K562 (cell line): Measurements from ENCODE around the gene PIBF1. TPM values are rescaled to one million over a fixed set of nuclear protein-coding genes. Genes with fewer than 3 reads are reported as not detected.

Experiments used
- ATAC-seq: fragments of 200-7000 bp; cut with Tn5 transposase; 3 replicates; pipeline ENCODE4 v1.9.1; 2020; ENCODE audit warnings: moderate library complexity
- BruUV-seq: library from RNA; stranded (reverse); fragments of 400-500 nt; replicated peaks from 2 replicates; lab custom pipeline; 2021; lab: Mats Ljungman, UMichigan
- CTCF ChIA-PET: fragments of 300-600 bp; formaldehyde crosslinking; extraction: SDS; loops from one replicate; lab custom pipeline; 2021; ENCODE audit warnings: low intra/inter-chr PET ratio; lab: Yijun Ruan, JAX
- POLR2A ChIA-PET: fragments of 300-600, 350-650 bp; sonication (Branson Sonifier 250); formaldehyde crosslinking; extraction: SDS; loops from one replicate; lab custom pipeline; 2021; ENCODE audit warnings: antibody characterized with exemption, inconsistent platforms; lab: Yijun Ruan, JAX
- DNase-seq, 4 experiments: peaks; one replicate each; pipeline versions ENCODE4 v3.0.0 to v3.0.0-alpha.2; 2011 to 2018; ENCODE audit warnings: low spot score in 3 of 4, mixed read lengths in 3 of 4; ENCODE audit errors: extremely low read depth in 1 of 4
- FAIRE-seq: peaks from 2 replicates; lab custom pipeline; 2011; peaks lifted over from hg19 to GRCh38; lab: Jason Lieb, UNC
- H2AFZ ChIP-seq: 2 replicates; pipeline ENCODE4 v1.6.0; 2011; ENCODE audit warnings: low read depth, low read length, control low read depth, inconsistent platforms
- H3K27ac ChIP-seq: fragments of 200-600 bp; 3 replicates; pipeline ENCODE4 v1.8.0; 2011; ENCODE audit warnings: low read depth, mild to moderate bottlenecking, control low read depth, inconsistent platforms, low read length, moderate library complexity, mixed read lengths; ENCODE audit errors: extremely low read depth
- H3K27me3 ChIP-seq, 2 experiments: fragments of 300-600 bp in 1 of 2; 2 replicates in 1 of 2; 3 replicates in 1 of 2; pipeline versions ENCODE4 v1.6.0 to v1.8.0; 2011; ENCODE audit warnings: inconsistent platforms in 2 of 2, low read length in 2 of 2, mild to moderate bottlenecking in 1 of 2, mixed read lengths in 1 of 2, moderate library complexity in 1 of 2; ENCODE audit not compliant: control insufficient read depth in 2 of 2, insufficient read depth in 2 of 2
- H3K36me3 ChIP-seq: fragments of 300-600 bp; 3 replicates; pipeline ENCODE4 v1.8.0; 2011; ENCODE audit warnings: mild to moderate bottlenecking, low read length, inconsistent platforms; ENCODE audit not compliant: control insufficient read depth, insufficient read depth
- H3K4me1 ChIP-seq, 2 experiments: fragments of 200-600 bp in 1 of 2; replicated peaks in 1 of 2; 2 replicates in 1 of 2; 3 replicates in 1 of 2; pipeline versions ENCODE4 v1.5.1 to v1.8.0; 2011; ENCODE audit warnings: inconsistent platforms in 2 of 2, low read length in 2 of 2, mild to moderate bottlenecking in 1 of 2, mixed read lengths in 1 of 2, moderate library complexity in 1 of 2; ENCODE audit not compliant: control insufficient read depth in 2 of 2, insufficient read depth in 2 of 2
- H3K4me2 ChIP-seq: 2 replicates; pipeline ENCODE4 v1.6.1; 2011; ENCODE audit warnings: low read length, control low read depth, inconsistent platforms, mixed read lengths; ENCODE audit not compliant: insufficient read depth
- H3K4me3 ChIP-seq: fragments of 200-600 bp; sonication (generic), shearing (Covaris generic); 2 replicates; pipeline ENCODE4 v1.5.1; 2016; ENCODE audit warnings: control low read depth, inconsistent platforms
- H3K79me2 ChIP-seq: fragments of 200-600 bp; 3 replicates; pipeline ENCODE4 v1.8.0; 2011; ENCODE audit warnings: low read length, inconsistent platforms; ENCODE audit not compliant: control insufficient read depth, insufficient read depth
- H3K9ac ChIP-seq, 2 experiments: 2 replicates each; pipeline versions ENCODE4 v1.6.0 to v1.6.1; 2011; ENCODE audit warnings: low read depth in 2 of 2, low read length in 2 of 2, control low read depth in 1 of 2, inconsistent platforms in 1 of 2, mild to moderate bottlenecking in 1 of 2, mixed read lengths in 1 of 2; ENCODE audit not compliant: insufficient read depth in 1 of 2
- H3K9me1 ChIP-seq: one replicate; pipeline ENCODE4 v1.6.0; 2011; ENCODE audit warnings: inconsistent platforms, mild to moderate bottlenecking, low read length, moderate library complexity; ENCODE audit not compliant: control insufficient read depth, insufficient read depth
- H3K9me3 ChIP-seq: replicated peaks from 2 replicates; pipeline ENCODE4 v1.5.1; 2011; ENCODE audit warnings: low read depth, low read length, inconsistent platforms; ENCODE audit not compliant: control insufficient read depth, insufficient read depth
- H4K20me1 ChIP-seq: replicated peaks from 2 replicates; pipeline ENCODE4 v1.6.1; 2011; ENCODE audit warnings: low read length, inconsistent platforms, mixed read lengths; ENCODE audit not compliant: control insufficient read depth, insufficient read depth
- CBFB ChIP-seq: sonication (generic); formaldehyde crosslinking; IDR thresholded peaks from 2 replicates; pipeline ENCODE4 v1.4.0; 2020; ENCODE audit warnings: mild to moderate bottlenecking, missing genetic modification reagents
- CREBBP ChIP-seq: IDR thresholded peaks from one replicate; pipeline ENCODE4 v1.6.1; 2012; ENCODE audit warnings: low read depth, mild to moderate bottlenecking, control low read depth, inconsistent platforms, low read length
- EZH2 ChIP-seq: IDR thresholded peaks from 2 replicates; pipeline ENCODE4 v1.6.1; 2012; ENCODE audit warnings: low read depth, mild to moderate bottlenecking, inconsistent platforms, low read length, borderline replicate concordance
- FOXP1 ChIP-seq: sonication (generic); formaldehyde crosslinking; IDR thresholded peaks from 2 replicates; pipeline ENCODE4 v1.8.0; 2022; ENCODE audit warnings: mild to moderate bottlenecking, missing genetic modification reagents
- HEY1 ChIP-seq: fragments of 250-450 bp; sonication (Bioruptor Pico); IDR thresholded peaks from 2 replicates; pipeline ENCODE4 v1.5.0; 2020; ENCODE audit warnings: mild to moderate bottlenecking, moderate library complexity, borderline replicate concordance
- KAT8 ChIP-seq: fragments of 450-650 bp; IDR thresholded peaks from 2 replicates; pipeline ENCODE4 v1.6.1; 2016; ENCODE audit warnings: low read depth, mild to moderate bottlenecking
- LEF1 ChIP-seq: fragments of 450-650 bp; IDR thresholded peaks from 2 replicates; pipeline ENCODE4 v1.6.1; 2016; ENCODE audit warnings: mild to moderate bottlenecking
- PTRF ChIP-seq: fragments of 450-650 bp; IDR thresholded peaks from 2 replicates; pipeline ENCODE4 v1.6.1; 2016; ENCODE audit warnings: mild to moderate bottlenecking, missing genetic modification characterization, missing compliant biosample characterization
- SOX6 ChIP-seq: fragments of 450-650 bp; IDR thresholded peaks from 2 replicates; pipeline ENCODE4 v1.6.1; 2014; ENCODE audit warnings: mild to moderate bottlenecking
- TAL1 ChIP-seq: fragments of 450-650 bp; IDR thresholded peaks from 2 replicates; pipeline ENCODE4 v1.6.1; 2016; ENCODE audit warnings: mild to moderate bottlenecking
- WGBS: fragments of 100-300 bp; shearing (Covaris generic); methylation state at CpG from one replicate; pipeline ENCODE4 v1.1.6; 2016; ENCODE audit warnings: low coverage, mixed read lengths; ENCODE audit not compliant: insufficient coverage; ENCODE audit errors: missing lambda C conversion rate; 5-methylcytosine and 5-hydroxymethylcytosine counted together
- in situ Hi-C: fragments of 300-500 bp; cut with MboI; formaldehyde crosslinking; loops from 4 replicates; pipeline ENCODE4 v1.15.0; 2018; ENCODE audit warnings: inconsistent platforms, mixed read lengths
- intact Hi-C: fragments of 100-400 bp; cut with micrococcal nuclease; formaldehyde crosslinking; loops from 2 replicates; pipeline ENCODE4 v1.14.2; 2022
- polyA plus RNA-seq, 8 experiments: library from polyadenylated mRNA; depleted of rRNA in 4 of 8; stranded (reverse) in 5 of 8; unstranded in 3 of 8; fragments of >200 nt; fragmentation: Nextera tagmentation in 2 of 8; fragmentation: Illumina TruSeq in 1 of 8; extraction: Ambion mirVana in 2 of 8; extraction: Trizol in 1 of 8; gene quantifications; 2 replicates each; pipeline versions ENCODE4 v1.2.1 to v1.2.3, GENCODE V29; 2011 to 2014; ENCODE audit warnings: inconsistent platforms in 1 of 8, missing spikeins in 1 of 8
- total RNA-seq, 7 experiments: library from RNA; depleted of rRNA in 6 of 7; stranded (reverse); fragments of >200 nt in 6 of 7; fragmentation: Illumina TruSeq in 2 of 7; extraction: Trizol in 2 of 7; gene quantifications; 2 replicates each; pipeline versions ENCODE4 v1.2.1 to v1.2.3, GENCODE V29; 2011 to 2021; ENCODE audit warnings: low replicate concordance in 1 of 7
- TF ChIP-seq, protein P1 (sequence below): sonication (generic); formaldehyde crosslinking; IDR thresholded peaks from 2 replicates; pipeline ENCODE4 v1.8.1; 2022; ENCODE audit warnings: missing genetic modification reagents
- TF ChIP-seq, protein P2 (sequence below): fragments of 450-650 bp; IDR thresholded peaks from 2 replicates; pipeline ENCODE4 v1.7.1; 2018; ENCODE audit warnings: mild to moderate bottlenecking, low read depth; ENCODE audit not compliant: partially characterized antibody

Gene PIBF1
- total and polyA plus RNA-seq, 9 of the 15 experiments (the other 6 are each of a cell fraction or from before 2014, with no cell fraction given) = 9.1 to 28.8 (median 14.7) TPM

DNA sequence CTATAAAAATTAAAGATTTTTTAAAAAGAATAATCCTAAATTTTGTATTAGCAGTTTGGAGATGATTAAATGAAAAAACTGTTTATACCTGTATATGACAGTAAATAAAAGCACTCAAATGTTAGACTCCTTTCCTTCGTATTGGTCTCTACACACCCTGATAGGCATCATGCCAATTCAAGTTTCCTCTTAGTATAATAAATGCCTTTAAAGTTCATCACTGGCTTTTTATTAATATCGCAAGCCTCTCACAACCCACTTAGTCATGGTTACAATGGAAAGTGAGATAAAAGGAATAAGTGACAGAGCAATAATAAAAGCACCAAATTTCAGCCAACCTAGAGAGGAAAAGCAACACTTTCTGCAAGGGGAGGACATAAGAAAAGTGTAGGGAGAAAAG lies 102.2 kb downstream of the PIBF1 start:
- Histone ChIP-seq H3K4me2 (no peak overlapping the region), H3K9me3 (no peaks in the 10 kb centered on the region), H2AFZ (no peak overlapping the region), H3K27me3 (no peaks in the 10 kb centered on the region), H3K79me2 (no peaks in the 10 kb centered on the region), H4K20me1 (no peaks in the 10 kb centered on the region), H3K4me1 (peaks cover 0 to under 1% of the 10 kb centered on the region in 2 experiments; a peak in 2 of 5 replicates), H3K27ac (no peak overlapping the region), H3K4me3 (no peak overlapping the region), H3K9ac (no peak overlapping the region), H3K9me1 (no peaks in the 10 kb centered on the region), H3K36me3 (no peaks in the 10 kb centered on the region)
- no TSS peak for BruUV-seq
- ChIA-PET POLR2A (no interaction called here), CTCF (no interaction called here)
- WGBS = 83% methylated on average over 2 of the region's 2 CpGs
- no peak for ATAC-seq
- TF ChIP-seq KAT8 = no peak
- TF ChIP-seq, protein P1, sequence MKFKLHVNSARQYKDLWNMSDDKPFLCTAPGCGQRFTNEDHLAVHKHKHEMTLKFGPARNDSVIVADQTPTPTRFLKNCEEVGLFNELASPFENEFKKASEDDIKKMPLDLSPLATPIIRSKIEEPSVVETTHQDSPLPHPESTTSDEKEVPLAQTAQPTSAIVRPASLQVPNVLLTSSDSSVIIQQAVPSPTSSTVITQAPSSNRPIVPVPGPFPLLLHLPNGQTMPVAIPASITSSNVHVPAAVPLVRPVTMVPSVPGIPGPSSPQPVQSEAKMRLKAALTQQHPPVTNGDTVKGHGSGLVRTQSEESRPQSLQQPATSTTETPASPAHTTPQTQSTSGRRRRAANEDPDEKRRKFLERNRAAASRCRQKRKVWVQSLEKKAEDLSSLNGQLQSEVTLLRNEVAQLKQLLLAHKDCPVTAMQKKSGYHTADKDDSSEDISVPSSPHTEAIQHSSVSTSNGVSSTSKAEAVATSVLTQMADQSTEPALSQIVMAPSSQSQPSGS (CRISPR knock-in tag) = no peak
- in situ Hi-C loops (no loop called here), intact Hi-C loops (no loop called here)
- DNase-seq = no peak
- FAIRE-seq = no peak

DNA sequence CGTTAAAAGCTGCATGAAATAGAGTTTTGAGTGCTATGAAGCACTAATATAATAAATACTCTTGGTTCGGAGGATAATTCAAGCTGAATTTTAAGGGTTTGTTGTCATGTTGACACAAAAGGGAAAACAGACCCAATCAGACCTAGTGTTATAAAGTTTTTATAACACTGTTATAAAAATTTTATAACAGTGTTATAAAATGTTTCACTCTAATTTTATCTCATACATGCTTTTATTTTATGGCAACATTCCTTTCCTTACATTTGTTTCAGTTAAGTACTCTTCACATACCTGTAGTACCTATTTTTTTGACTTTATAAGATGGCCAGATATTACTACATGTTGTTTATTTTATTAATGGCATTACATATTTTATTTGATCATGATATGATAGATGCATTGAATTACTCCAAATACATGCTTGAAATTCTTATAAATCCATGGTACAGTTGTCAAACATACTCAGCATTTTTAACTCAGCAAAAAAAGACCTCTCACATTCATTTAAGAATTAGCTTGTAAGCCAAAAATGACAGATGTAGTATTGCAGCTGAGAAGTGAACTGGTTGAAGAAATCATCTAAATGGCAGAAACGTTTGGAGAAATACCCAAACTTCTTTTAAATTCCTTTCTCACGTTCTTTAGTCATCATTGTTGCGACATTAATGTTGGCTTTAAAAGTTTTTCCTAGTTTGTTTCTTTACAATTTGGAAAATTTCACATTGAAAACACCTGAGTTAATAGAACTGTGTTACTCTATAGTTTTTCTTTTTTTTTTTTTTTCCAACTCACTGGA lies 104.5 kb downstream of the PIBF1 start:
- no peak for FAIRE-seq
- TF ChIP-seq FOXP1 = no peak
- TF ChIP-seq HEY1 = no peak
- TF ChIP-seq CREBBP = no peak
- TF ChIP-seq LEF1 = no peak
- TF ChIP-seq PTRF (tag) = no peak
- TF ChIP-seq CBFB = no peak
- TF ChIP-seq, protein P2, sequence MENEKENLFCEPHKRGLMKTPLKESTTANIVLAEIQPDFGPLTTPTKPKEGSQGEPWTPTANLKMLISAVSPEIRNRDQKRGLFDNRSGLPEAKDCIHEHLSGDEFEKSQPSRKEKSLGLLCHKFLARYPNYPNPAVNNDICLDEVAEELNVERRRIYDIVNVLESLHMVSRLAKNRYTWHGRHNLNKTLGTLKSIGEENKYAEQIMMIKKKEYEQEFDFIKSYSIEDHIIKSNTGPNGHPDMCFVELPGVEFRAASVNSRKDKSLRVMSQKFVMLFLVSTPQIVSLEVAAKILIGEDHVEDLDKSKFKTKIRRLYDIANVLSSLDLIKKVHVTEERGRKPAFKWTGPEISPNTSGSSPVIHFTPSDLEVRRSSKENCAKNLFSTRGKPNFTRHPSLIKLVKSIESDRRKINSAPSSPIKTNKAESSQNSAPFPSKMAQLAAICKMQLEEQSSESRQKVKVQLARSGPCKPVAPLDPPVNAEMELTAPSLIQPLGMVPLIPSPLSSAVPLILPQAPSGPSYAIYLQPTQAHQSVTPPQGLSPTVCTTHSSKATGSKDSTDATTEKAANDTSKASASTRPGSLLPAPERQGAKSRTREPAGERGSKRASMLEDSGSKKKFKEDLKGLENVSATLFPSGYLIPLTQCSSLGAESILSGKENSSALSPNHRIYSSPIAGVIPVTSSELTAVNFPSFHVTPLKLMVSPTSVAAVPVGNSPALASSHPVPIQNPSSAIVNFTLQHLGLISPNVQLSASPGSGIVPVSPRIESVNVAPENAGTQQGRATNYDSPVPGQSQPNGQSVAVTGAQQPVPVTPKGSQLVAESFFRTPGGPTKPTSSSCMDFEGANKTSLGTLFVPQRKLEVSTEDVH = no peak
- TF ChIP-seq EZH2 = no peak
- no peak for TF ChIP-seq SOX6
- TF ChIP-seq TAL1 = no peak

More for the DNA sequence above, 104.5 kb downstream of the PIBF1 start:
- Histone ChIP-seq H2AFZ (no peak overlapping the region), H3K27me3 (no peaks in the 10 kb centered on the region), H4K20me1 (no peaks in the 10 kb centered on the region), H3K36me3 (no peaks in the 10 kb centered on the region), H3K9me3 (no peaks in the 10 kb centered on the region), H3K4me1 (peaks cover 0 to 6% of the 10 kb centered on the region in 2 experiments; a peak in 2 of 5 replicates), H3K4me3 (no peak overlapping the region), H3K27ac (no peak overlapping the region), H3K4me2 (no peak overlapping the region), H3K9me1 (no peaks in the 10 kb centered on the region), H3K9ac (no peak overlapping the region), H3K79me2 (no peaks in the 10 kb centered on the region)
- ATAC-seq (no peak), DNase-seq (no peak)
- intact Hi-C loops = no loop called here
- BruUV-seq = no TSS peak
- in situ Hi-C loops = no loop called here
- WGBS = 85% methylated on average over 5 of the region's 5 CpGs
- ChIA-PET CTCF (no interaction called here), POLR2A (no interaction called here)
